ENCODE data around the gene IL15RA.

DNA sequence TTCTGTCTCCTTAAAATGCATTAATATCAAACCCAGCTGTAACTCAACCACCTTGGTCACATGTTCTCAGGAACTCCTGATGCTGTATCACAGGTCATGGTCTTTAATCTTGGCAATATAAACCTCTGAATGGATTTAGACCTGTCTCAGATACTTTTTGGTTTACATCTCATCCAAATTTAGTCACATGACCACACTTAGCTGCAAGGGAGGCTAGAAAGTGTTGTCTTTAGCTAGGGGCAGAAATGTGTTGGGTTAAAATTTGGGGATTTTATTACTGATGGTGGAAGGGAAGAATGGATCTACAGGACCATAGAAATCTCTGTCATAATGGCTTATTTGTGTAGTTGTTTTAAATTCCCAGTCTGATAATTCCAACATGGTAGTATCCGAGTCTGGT, 29.6 kb upstream of the IL15RA start:
- TF ChIP-seq, protein P1, sequence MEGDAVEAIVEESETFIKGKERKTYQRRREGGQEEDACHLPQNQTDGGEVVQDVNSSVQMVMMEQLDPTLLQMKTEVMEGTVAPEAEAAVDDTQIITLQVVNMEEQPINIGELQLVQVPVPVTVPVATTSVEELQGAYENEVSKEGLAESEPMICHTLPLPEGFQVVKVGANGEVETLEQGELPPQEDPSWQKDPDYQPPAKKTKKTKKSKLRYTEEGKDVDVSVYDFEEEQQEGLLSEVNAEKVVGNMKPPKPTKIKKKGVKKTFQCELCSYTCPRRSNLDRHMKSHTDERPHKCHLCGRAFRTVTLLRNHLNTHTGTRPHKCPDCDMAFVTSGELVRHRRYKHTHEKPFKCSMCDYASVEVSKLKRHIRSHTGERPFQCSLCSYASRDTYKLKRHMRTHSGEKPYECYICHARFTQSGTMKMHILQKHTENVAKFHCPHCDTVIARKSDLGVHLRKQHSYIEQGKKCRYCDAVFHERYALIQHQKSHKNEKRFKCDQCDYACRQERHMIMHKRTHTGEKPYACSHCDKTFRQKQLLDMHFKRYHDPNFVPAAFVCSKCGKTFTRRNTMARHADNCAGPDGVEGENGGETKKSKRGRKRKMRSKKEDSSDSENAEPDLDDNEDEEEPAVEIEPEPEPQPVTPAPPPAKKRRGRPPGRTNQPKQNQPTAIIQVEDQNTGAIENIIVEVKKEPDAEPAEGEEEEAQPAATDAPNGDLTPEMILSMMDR (conservative IDR thresholded peaks at IDR 0.05), result no peak
- TF ChIP-seq ZFX (IDR thresholded peaks at IDR 0.05), result no peak
